Panc1 (cell line): ENCODE results near the gene TTC39B.
A peak's percentile ranks its signal among the peaks of the same experiment; 100 is the strongest.

Source experiments
- CTCF ChIP-seq: fragments of 450-650 bp; IDR thresholded peaks from 2 replicates; pipeline ENCODE4 v1.5.1; 2017; ENCODE audit warnings: mild to moderate bottlenecking
- POLR2AphosphoS5 ChIP-seq: IDR thresholded peaks from 2 replicates; pipeline ENCODE4 v1.6.1; 2012; ENCODE audit warnings: mild to moderate bottlenecking, low read depth, low read length, moderate library complexity
- REST ChIP-seq, 2 experiments: IDR thresholded peaks; 2 replicates each; pipeline ENCODE4 v1.6.1; 2011 to 2012; ENCODE audit warnings: low read depth in 2 of 2, control low read depth in 1 of 2, low read length in 1 of 2, mild to moderate bottlenecking in 1 of 2, moderate library complexity in 1 of 2; ENCODE audit not compliant: insufficient read depth in 1 of 2
- SIN3A ChIP-seq: IDR thresholded peaks from 2 replicates; pipeline ENCODE4 v1.6.1; 2012; ENCODE audit warnings: low read depth, mild to moderate bottlenecking, low read length, moderate library complexity, borderline replicate concordance; ENCODE audit not compliant: insufficient read depth

- TF ChIP-seq POLR2AphosphoS5 = no peak
- TF ChIP-seq CTCF = peak; percentile 45; the same call in 1 of the 2 replicates
- TF ChIP-seq REST (IDR thresholded peaks at IDR 0.05; ENCODE audit: insufficient read depth in 1 of 2, low read depth in 2 of 2, low read length in 1 of 2) = no peak
- TF ChIP-seq SIN3A = no peak
Observed at GRCh38 chr9:15231788-15232635, 75.0 kb downstream of the TTC39B start.
